ENCODE data around the gene ELN.

- no peak for TF ChIP-seq POLR2A (IDR thresholded peaks at IDR 0.05)
- no peak for TF ChIP-seq CTCF (IDR thresholded peaks at IDR 0.05)
Observed at GRCh38 chr7:74040791-74041520, 13.0 kb downstream of the ELN start.
